Neural progenitor cell (in vitro differentiated cells): ENCODE results near the gene MBNL2. TPM values are rescaled to one million over a fixed set of nuclear protein-coding genes. Genes with fewer than 3 reads are reported as not detected.

Experiments
- DNase-seq: peaks from one replicate; pipeline ENCODE4 v3.0.0-alpha.2; 2016; ENCODE audit warnings: low spot score
- H2AFZ ChIP-seq: fragments of 200-600 bp; sonication (generic); replicated peaks from 2 replicates; pipeline ENCODE4 v1.6.1; 2016; ENCODE audit warnings: antibody characterized with exemption
- H3F3A ChIP-seq: fragments of 200-600 bp; sonication (generic); 2 replicates; pipeline ENCODE4 v1.6.1; 2016; ENCODE audit warnings: antibody characterized with exemption, low read depth
- H3K27ac ChIP-seq: fragments of 200-600 bp; sonication (generic); 2 replicates; pipeline ENCODE4 v1.5.1; 2016; ENCODE audit warnings: mild to moderate bottlenecking
- H3K27me3 ChIP-seq: fragments of 200-600 bp; sonication (generic); 2 replicates; pipeline ENCODE4 v1.6.1; 2016; ENCODE audit warnings: mild to moderate bottlenecking, moderate library complexity
- H3K36me3 ChIP-seq: fragments of 200-600 bp; sonication (generic); 2 replicates; pipeline ENCODE4 v1.5.1; 2016
- H3K4me1 ChIP-seq: fragments of 200-600 bp; sonication (generic); 2 replicates; pipeline ENCODE4 v1.6.1; 2016; ENCODE audit warnings: mixed run types
- H3K4me2 ChIP-seq: fragments of 200-600 bp; sonication (generic); 2 replicates; pipeline ENCODE4 v1.6.1; 2016
- H3K4me3 ChIP-seq: fragments of 200-600 bp; sonication (generic); 2 replicates; pipeline ENCODE4 v1.5.1; 2016
- H3K79me2 ChIP-seq: fragments of 200-600 bp; sonication (generic); 2 replicates; pipeline ENCODE4 v1.6.1; 2016; ENCODE audit warnings: low read depth
- H3K9ac ChIP-seq: fragments of 200-600 bp; sonication (generic); 2 replicates; pipeline ENCODE4 v1.6.1; 2016
- H3K9me3 ChIP-seq: fragments of 200-600 bp; sonication (generic); 2 replicates; pipeline ENCODE4 v1.5.1; 2016; ENCODE audit warnings: low read depth
- H4K20me1 ChIP-seq: fragments of 200-600 bp; sonication (generic); 2 replicates; pipeline ENCODE4 v1.6.1; 2016; ENCODE audit warnings: low read depth
- H3K27ac Mint-ChIP-seq: 3 replicates; pipeline ENCODE4 v1.8.0; 2021; ENCODE audit warnings: mixed read lengths
- H3K27me3 Mint-ChIP-seq: 2 replicates; pipeline ENCODE4 v1.8.0; 2022; ENCODE audit warnings: low read depth, mild to moderate bottlenecking, inconsistent platforms, moderate library complexity, mixed read lengths; ENCODE audit not compliant: insufficient read depth
- H3K36me3 Mint-ChIP-seq: 3 replicates; pipeline ENCODE4 v1.8.0; 2021; ENCODE audit warnings: mixed read lengths
- H3K4me1 Mint-ChIP-seq: 3 replicates; pipeline ENCODE4 v1.8.0; 2021; ENCODE audit warnings: mixed read lengths
- H3K4me3 Mint-ChIP-seq: 3 replicates; pipeline ENCODE4 v1.8.0; 2021; ENCODE audit warnings: mild to moderate bottlenecking, moderate library complexity, mixed read lengths
- H3K9me3 Mint-ChIP-seq: 3 replicates; pipeline ENCODE4 v1.8.0; 2020; ENCODE audit warnings: mixed read lengths
- EZH2 ChIP-seq: fragments of 200-600 bp; sonication (generic); IDR thresholded peaks from 2 replicates; pipeline ENCODE4 v1.6.1; 2017; ENCODE audit warnings: antibody characterized with exemption, mild to moderate bottlenecking, moderate library complexity
- EZH2phosphoT487 ChIP-seq: fragments of 200-600 bp; sonication (generic); IDR thresholded peaks from 2 replicates; pipeline ENCODE4 v1.6.1; 2017; ENCODE audit warnings: antibody characterized with exemption
- total RNA-seq: library from RNA; depleted of rRNA; stranded (reverse); fragments of >200 nt; gene quantifications from 2 replicates; pipeline ENCODE4 v1.2.3, GENCODE V29; 2015; ENCODE audit warnings: low replicate concordance
- TF ChIP-seq, protein P1 (sequence below): fragments of 200-600 bp; sonication (generic); IDR thresholded peaks from 2 replicates; pipeline ENCODE4 v1.5.1; 2017; ENCODE audit warnings: antibody characterized with exemption, mild to moderate bottlenecking

The MBNL2 gene
- total RNA-seq, 1 donor from 2014 or later = 19.6 TPM

DNA sequence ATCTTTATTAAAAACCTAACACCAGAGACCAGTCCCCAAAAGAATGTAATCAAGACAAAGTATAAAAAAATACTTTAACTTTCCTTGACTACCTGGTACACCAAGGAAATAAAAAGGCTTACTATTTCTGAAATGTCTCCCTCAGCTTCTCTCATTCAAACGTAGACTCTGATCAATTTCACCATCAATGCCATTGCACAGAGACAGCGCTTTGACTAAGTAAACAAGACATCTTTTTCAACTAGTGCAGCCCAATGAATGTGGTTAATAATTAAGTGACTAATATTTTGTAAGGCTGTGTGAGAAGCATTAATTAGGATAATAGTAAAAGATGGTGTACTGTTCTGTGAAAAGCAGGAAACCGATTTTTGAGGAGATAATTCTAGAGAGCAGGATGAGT, 204.6 kb downstream of the MBNL2 start:
- H2AFZ ChIP-seq = no peak overlapping the region
- Mint-ChIP-seq H3K4me1 (peaks cover 14% of the 10 kb centered on the region), H3K27me3 (peaks cover 2% of the 10 kb centered on the region), H3K36me3 (no peaks in the 10 kb centered on the region), H3K4me3 (no peak overlapping the region), H3K9me3 (no peaks in the 10 kb centered on the region), H3K27ac (no peak overlapping the region)
- no peak overlapping the region for H3K9ac ChIP-seq
- no peak overlapping the region for H3K27ac ChIP-seq
- peaks cover 5% of the 10 kb centered on the region for H3K4me1 ChIP-seq
- no peaks in the 10 kb centered on the region for H3K27me3 ChIP-seq
- no peaks in the 10 kb centered on the region for H3K9me3 ChIP-seq
- DNase-seq = no peak
- H3F3A ChIP-seq = no peaks in the 10 kb centered on the region
- H3K36me3 ChIP-seq = no peaks in the 10 kb centered on the region
- peaks cover 4% of the 10 kb centered on the region for H3K79me2 ChIP-seq
- TF ChIP-seq, protein P1, sequence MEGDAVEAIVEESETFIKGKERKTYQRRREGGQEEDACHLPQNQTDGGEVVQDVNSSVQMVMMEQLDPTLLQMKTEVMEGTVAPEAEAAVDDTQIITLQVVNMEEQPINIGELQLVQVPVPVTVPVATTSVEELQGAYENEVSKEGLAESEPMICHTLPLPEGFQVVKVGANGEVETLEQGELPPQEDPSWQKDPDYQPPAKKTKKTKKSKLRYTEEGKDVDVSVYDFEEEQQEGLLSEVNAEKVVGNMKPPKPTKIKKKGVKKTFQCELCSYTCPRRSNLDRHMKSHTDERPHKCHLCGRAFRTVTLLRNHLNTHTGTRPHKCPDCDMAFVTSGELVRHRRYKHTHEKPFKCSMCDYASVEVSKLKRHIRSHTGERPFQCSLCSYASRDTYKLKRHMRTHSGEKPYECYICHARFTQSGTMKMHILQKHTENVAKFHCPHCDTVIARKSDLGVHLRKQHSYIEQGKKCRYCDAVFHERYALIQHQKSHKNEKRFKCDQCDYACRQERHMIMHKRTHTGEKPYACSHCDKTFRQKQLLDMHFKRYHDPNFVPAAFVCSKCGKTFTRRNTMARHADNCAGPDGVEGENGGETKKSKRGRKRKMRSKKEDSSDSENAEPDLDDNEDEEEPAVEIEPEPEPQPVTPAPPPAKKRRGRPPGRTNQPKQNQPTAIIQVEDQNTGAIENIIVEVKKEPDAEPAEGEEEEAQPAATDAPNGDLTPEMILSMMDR = no peak
- H3K4me2 ChIP-seq = no peak overlapping the region
- H4K20me1 ChIP-seq = no peaks in the 10 kb centered on the region
- no peak overlapping the region for H3K4me3 ChIP-seq

DNA sequence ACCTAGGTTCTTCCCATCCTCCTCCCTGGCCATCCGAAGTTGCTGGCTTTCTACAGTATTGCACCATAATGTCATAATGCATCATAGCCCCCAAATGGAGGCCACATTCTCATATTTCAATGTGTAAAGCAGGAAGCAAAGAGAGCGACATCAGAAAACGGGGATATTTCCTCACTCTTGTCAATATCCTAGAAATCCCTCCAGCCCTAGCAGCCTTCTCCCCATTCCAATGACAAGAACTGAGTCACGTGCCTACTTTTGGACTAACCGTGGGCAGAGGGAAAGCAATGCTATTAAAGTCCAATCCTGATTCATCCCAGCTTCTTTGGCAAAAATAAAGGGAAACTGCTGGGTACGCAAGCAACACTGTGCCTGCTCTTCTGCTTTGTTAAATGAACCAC, 207.5 kb downstream of the MBNL2 start:
- TF ChIP-seq EZH2phosphoT487 = no peak
- no peak for TF ChIP-seq EZH2
- TF ChIP-seq, protein P1 = no peak
- Mint-ChIP-seq H3K4me1 (peaks cover 25% of the 10 kb centered on the region), H3K4me3 (no peak overlapping the region), H3K27ac (no peak overlapping the region), H3K9me3 (no peaks in the 10 kb centered on the region), H3K27me3 (peaks cover 2% of the 10 kb centered on the region), H3K36me3 (no peaks in the 10 kb centered on the region)
- Histone ChIP-seq H3K9me3 (no peaks in the 10 kb centered on the region), H3K27ac (no peak overlapping the region), H3K36me3 (no peaks in the 10 kb centered on the region), H3K27me3 (no peaks in the 10 kb centered on the region), H3K9ac (no peak overlapping the region), H3K4me2 (peak overlapping the region; percentile 86), H2AFZ (no peak overlapping the region), H3K79me2 (peaks cover 15% of the 10 kb centered on the region), H3K4me3 (no peak overlapping the region), H3F3A (peaks cover 12% of the 10 kb centered on the region), H4K20me1 (no peaks in the 10 kb centered on the region), H3K4me1 (peaks cover 5% of the 10 kb centered on the region)
- no peak for DNase-seq

DNA sequence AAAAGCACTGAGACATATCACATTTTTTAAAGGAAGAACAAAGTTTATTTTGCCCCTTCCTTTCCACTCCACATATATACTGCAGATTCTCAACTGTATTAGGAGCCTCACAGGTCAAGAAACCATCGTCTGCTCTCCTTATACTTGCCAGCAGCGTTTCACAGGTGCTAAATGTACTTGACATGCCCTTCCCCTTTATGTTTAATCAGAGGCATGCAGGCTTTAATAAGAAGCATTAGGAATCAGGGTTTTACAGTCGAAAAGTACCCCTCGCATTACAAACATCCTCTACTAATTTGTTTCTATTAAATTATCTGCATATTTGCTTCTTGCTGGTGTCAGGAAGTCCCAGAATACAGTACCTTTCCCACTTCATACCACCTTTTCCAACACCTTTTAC, 208.2 kb downstream of the MBNL2 start:
- Histone ChIP-seq H3F3A (peaks cover 18% of the 10 kb centered on the region), H3K36me3 (no peaks in the 10 kb centered on the region), H3K4me1 (peaks cover 5% of the 10 kb centered on the region), H4K20me1 (peaks cover 4% of the 10 kb centered on the region), H3K27me3 (no peaks in the 10 kb centered on the region), H3K9ac (no peak overlapping the region), H3K4me3 (peak overlapping the region; percentile 5), H2AFZ (no peak overlapping the region), H3K9me3 (no peaks in the 10 kb centered on the region), H3K79me2 (peaks cover 21% of the 10 kb centered on the region), H3K27ac (no peak overlapping the region), H3K4me2 (peak overlapping the region; percentile 86)
- Mint-ChIP-seq H3K36me3 (no peaks in the 10 kb centered on the region), H3K9me3 (no peaks in the 10 kb centered on the region), H3K27me3 (peaks cover 2% of the 10 kb centered on the region), H3K4me3 (no peak overlapping the region), H3K4me1 (peaks cover 25% of the 10 kb centered on the region), H3K27ac (no peak overlapping the region)
- TF ChIP-seq EZH2phosphoT487 (no peak), EZH2 (no peak)
- TF ChIP-seq, protein P1 = no peak
- DNase-seq = no peak
